GM12801 (cell line): Measurements from ENCODE around the gene ASTN1.

Experiments used
- CTCF ChIP-seq: IDR thresholded peaks from one replicate; pipeline ENCODE4 v1.5.1; 2011; ENCODE audit warnings: control low read depth; ENCODE audit not compliant: insufficient read length; ENCODE audit errors: extremely low read depth

ASTN1 gene

GRCh38 chr1:176998183-176998795, 166.2 kb downstream of the ASTN1 start:
- TF ChIP-seq CTCF, result no peak

DNA sequence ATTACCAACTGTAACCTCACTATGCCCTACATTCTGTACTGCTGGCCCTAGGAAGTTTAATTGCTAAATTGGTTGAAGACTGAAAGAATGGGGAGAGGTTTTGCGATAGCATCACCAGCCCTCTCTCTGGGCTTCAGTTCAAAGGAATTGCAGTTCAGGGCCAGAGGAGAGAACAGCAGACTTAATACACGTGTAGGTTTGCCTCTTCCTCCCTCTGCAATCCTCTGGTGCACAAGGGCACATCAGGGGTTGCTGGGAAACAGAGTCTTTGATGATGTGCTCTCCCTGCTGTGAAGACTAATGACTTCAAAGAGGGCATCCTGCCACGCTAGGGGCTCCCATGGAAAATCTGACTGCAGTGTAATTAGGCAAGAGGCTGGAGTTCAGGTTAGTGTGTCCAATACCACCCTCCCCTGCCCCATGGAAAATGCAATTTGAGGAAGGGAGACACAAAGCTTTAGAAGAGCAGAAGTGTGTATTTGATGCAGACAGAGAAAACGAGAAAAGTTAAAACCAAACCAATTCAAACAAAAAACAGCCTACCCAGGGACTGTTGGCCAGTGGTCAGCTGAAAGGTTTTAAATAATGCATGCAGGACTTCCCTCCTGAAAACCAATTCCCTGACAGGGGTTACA, 167.9 kb downstream of the ASTN1 start:
- no peak for TF ChIP-seq CTCF

DNA sequence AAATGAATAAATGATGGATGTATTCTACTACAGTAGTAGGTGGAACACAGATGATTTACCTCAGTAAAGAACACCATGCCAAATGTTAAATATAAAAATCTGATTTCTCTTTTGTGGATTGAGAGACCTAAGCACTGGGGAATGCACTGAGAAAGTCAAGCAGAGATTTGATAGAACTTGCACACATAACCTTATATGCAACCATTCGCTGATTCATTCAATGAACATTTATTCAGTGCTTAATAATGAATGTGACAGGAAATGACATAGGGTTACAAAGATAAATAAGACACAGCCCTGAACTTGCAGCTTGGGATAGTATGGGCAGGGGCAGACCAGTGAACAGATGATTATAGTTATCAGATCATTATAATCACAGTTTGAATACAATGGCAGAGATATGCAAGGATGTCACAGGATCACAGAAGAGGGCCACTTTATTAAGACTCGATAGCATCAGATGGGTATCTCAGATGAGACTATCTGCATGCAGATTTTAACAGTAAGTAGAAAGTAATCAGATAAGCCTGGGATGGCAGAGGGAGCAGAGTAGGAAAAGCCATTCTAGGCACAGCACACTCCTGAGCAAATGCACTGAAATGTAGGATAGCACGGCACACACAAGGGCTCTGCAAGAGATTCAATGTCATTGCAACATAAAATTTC, 169.4 kb downstream of the ASTN1 start:
- TF ChIP-seq CTCF, result no peak

DNA sequence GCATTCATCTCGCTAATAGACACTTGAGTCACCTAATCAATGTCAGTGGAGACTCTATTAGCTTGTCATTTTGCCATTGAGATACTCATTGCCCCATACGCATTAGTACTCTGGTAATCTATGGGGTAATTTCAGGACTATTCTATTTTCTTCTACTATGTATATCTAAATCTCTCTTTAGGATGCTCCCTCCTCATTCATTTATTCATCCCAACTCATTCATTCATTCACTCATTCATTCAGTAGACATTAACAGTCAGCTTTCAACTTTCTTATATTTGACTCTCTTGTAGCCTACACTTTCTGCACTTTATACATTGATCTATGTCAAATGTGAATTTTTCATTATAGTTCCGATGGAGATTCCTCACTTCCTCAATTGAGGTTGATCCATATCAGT, 170.9 kb downstream of the ASTN1 start:
- no peak for TF ChIP-seq CTCF

DNA sequence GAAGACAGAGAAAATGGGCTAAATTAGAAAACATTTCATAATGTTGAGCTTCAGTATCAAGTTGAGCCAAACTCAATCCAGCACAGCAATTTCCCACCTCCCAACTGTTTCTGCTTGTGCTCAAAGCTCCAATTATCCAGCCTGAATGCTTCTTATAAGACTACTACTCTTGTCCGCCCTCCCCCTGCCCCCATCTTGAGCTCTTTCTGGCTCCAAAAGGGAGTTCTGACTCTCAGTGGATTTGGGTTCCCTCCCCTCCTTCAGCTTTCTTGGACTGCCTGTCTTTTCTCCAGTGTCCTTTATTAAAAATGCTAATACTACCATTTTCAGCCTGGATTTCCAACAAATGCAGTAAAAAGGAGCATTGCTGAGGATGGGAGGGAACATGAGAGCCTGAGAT, 174.8 kb downstream of the ASTN1 start:
- TF ChIP-seq CTCF, result no peak

- no peak for TF ChIP-seq CTCF
These were observed 175.5 kb downstream of the ASTN1 start for GRCh38 chr1:176989023-176989422.

- no peak for TF ChIP-seq CTCF
These were observed 177.5 kb downstream of the ASTN1 start for GRCh38 chr1:176987016-176987415.
